ENCODE results near the gene NOP58. TPM values are rescaled to one million over a fixed set of nuclear protein-coding genes. Genes with fewer than 3 reads are reported as not detected.
A peak's percentile ranks its signal among the peaks of the same experiment; 100 is the strongest.

Gene NOP58
- total and polyA plus RNA-seq, 2 of the 8 experiments (the other 6 are each of a cell fraction or from before 2014, with no cell fraction given), result 41.5 to 133 TPM

- peak overlapping the region; percentile 83 to 100 (median 99) for H3K4me3 ChIP-seq (ENCODE audit: extremely low read depth in 1 of 4, insufficient read depth in 2 of 4, low read depth in 3 of 4, low read length in 4 of 4)
- FAIRE-seq (no peak), DNase-seq (ENCODE audit: low read depth in 1 of 2, low spot score in 2 of 2) (no peak)
- no peak overlapping the region for H2BK20ac ChIP-seq (ENCODE audit: low read length)
- H2AFZ ChIP-seq (ENCODE audit: low read length), result no peak overlapping the region
- no peak overlapping the region for H3K23ac ChIP-seq (ENCODE audit: insufficient read length)
- 62% methylated on average over 9 of the region's 9 CpGs; no CpG with 5 or more reads in 1 of the 2 experiments for WGBS, 2 experiments (ENCODE audit: extremely low coverage in 1 of 2, insufficient coverage in 1 of 2, insufficient read length in 1 of 2, insufficient replicate concordance in 2 of 2, low coverage in 1 of 2, low lambda C conversion rate in 2 of 2, missing lambda C conversion rate in 1 of 2)
- H3K36me3 ChIP-seq (ENCODE audit: control insufficient read depth in 2 of 4, insufficient read depth in 4 of 4, low read length in 3 of 4), result no peaks in the 10 kb centered on the region
- H3K27me3 ChIP-seq (replicated peaks in 1 of 4; ENCODE audit: control insufficient read depth in 3 of 4, extremely low read depth in 1 of 4, insufficient read depth in 3 of 4, low read length in 3 of 4), result no peaks in the 10 kb centered on the region
- peaks cover 65 to 70% of the 10 kb centered on the region in 2 experiments for H3K79me2 ChIP-seq (ENCODE audit: control insufficient read depth in 1 of 2, insufficient read depth in 2 of 2, low read length in 2 of 2)
- H3K56ac ChIP-seq (replicated peaks; ENCODE audit: insufficient read length, low read depth, low read length), result no peak overlapping the region
- 0 out of 2 replicates have a peak, but pooled peaks cover 4% of the 10 kb centered on the region for H3K79me1 ChIP-seq (ENCODE audit: low read depth, low read length)
- POLR2A ChIA-PET (ENCODE audit: partially characterized antibody), result interaction anchor here (0.8 to 11.9 kb wide), 16 partner anchors 9 to 119 kb away, joined by 3 to 126 read pairs (median 5); partner anchors contain the start of gene SUMO1
- H3K27ac ChIP-seq (ENCODE audit: low read depth, low read length), result no peak overlapping the region
- H3K4me1 ChIP-seq (replicated peaks in 1 of 4; ENCODE audit: control insufficient read depth in 3 of 4, insufficient read depth in 4 of 4, low read length in 3 of 4), result peaks cover 0 to 3% (median 1%) of the 10 kb centered on the region in 4 experiments; a peak in 2 of 7 replicates
- no peak overlapping the region for H4K8ac ChIP-seq (ENCODE audit: extremely low read depth, insufficient read depth, low read length)
- H3K18ac ChIP-seq (ENCODE audit: extremely low read depth, low read length), result no peak overlapping the region
- H4K91ac ChIP-seq (replicated peaks; ENCODE audit: insufficient read length, low read length), result no peak overlapping the region
- no peak overlapping the region for H3K14ac ChIP-seq (ENCODE audit: insufficient read length)
- peaks cover 5% of the 10 kb centered on the region for H3K23me2 ChIP-seq (ENCODE audit: low read depth, low read length)
- no peak overlapping the region for H2BK120ac ChIP-seq (replicated peaks; ENCODE audit: low read depth, low read length)
- TF ChIP-seq JUN (IDR thresholded peaks at IDR 0.05; ENCODE audit: low read depth, low read length) (no peak), POLR2A (IDR thresholded peaks at IDR 0.05; ENCODE audit: control extremely low read depth in 1 of 2, low read depth in 2 of 2, low read length in 2 of 2) (peak in 1 of 2 experiments; percentile 37; a peak in 1 of 3 replicates), SP2 (IDR thresholded peaks at IDR 0.05; ENCODE audit: low read length) (no peak), POLR2AphosphoS5 (IDR thresholded peaks at IDR 0.05; ENCODE audit: low read depth, low read length) (peak; percentile 73), RNF2 (IDR thresholded peaks at IDR 0.05; ENCODE audit: borderline replicate concordance, low read depth, low read length, missing control alignments, poor library complexity, severe bottlenecking) (no peak), TAF1 (IDR thresholded peaks at IDR 0.05; ENCODE audit: low read depth, low read length) (no peak), RXRA (IDR thresholded peaks at IDR 0.05; ENCODE audit: insufficient read depth, low read depth, low read length) (no peak)
- no peaks in the 10 kb centered on the region for H3K9me3 ChIP-seq (ENCODE audit: insufficient read depth in 2 of 2, low read depth in 1 of 2, low read length in 1 of 2)
- H3K4me2 ChIP-seq (ENCODE audit: insufficient read depth in 1 of 2, low read depth in 2 of 2, low read length in 2 of 2), result peak overlapping the region; percentile 91 to 97
- H2AK5ac ChIP-seq (ENCODE audit: low read depth, low read length), result no peak overlapping the region
- peak overlapping the region; percentile 11 to 78 (median 22); a peak in 5 of 7 replicates for H3K9ac ChIP-seq (replicated peaks in 1 of 4; ENCODE audit: extremely low read depth in 1 of 4, low read depth in 3 of 4, low read length in 3 of 4)
- CTCF ChIA-PET (ENCODE audit: partially characterized antibody), result interaction anchor here (1.0 to 1.1 kb wide), 3 partner anchors 11 to 56 kb away, joined by 4 to 5 read pairs (median 4); no protein-coding TSS in a partner anchor
- H2BK12ac ChIP-seq (ENCODE audit: low read depth, low read length), result no peak overlapping the region
- H3K4ac ChIP-seq (replicated peaks; ENCODE audit: insufficient read length, low read depth, low read length), result no peak overlapping the region
- H4K20me1 ChIP-seq (replicated peaks in 1 of 2; ENCODE audit: control insufficient read depth in 1 of 2, insufficient read depth in 2 of 2, low read length in 2 of 2), result peaks cover 33% of the 10 kb centered on the region in 2 experiments
- no peak overlapping the region for H2BK15ac ChIP-seq (ENCODE audit: low read length)
- no peak overlapping the region for H4K5ac ChIP-seq (ENCODE audit: insufficient read length, low read depth, low read length)
- H2BK5ac ChIP-seq (ENCODE audit: low read depth, low read length), result no peak overlapping the region
These were observed 1.9 kb downstream of the NOP58 start for GRCh38 chr2:202267495-202267894.

Measured in H1 (cell line).